Measurements from ENCODE around the gene PIGBOS1. TPM values are rescaled to one million over a fixed set of nuclear protein-coding genes. Genes with fewer than 3 reads are reported as not detected.

PIGBOS1 gene
- 10 to 100 TPM; 10.5 to 13.2 TPM for total RNA-seq

- no peaks in the 10 kb centered on the region for H3K9me3 Mint-ChIP-seq
- ChIA-PET CTCF (interaction anchor here (0.6 to 2.3 kb wide), 8 partner anchors 28 to 122 kb away, joined by 3 to 7 read pairs (median 4); partner anchors contain the start of genes CCPG1 and PIERCE2), POLR2A (interaction anchor here (0.5 to 2.1 kb wide), 15 partner anchors 16 to 135 kb away, joined by 3 to 14 read pairs (median 3); partner anchors contain the start of genes CCPG1, PIERCE2 and RSL24D1)
- peak within 1 kb of the TSS; percentile 99 for H3K27ac Mint-ChIP-seq
- intact Hi-C loops (cut with micrococcal nuclease) = no loop called here
- H3K4me1 Mint-ChIP-seq (ENCODE audit: low read depth) = peaks cover 53% of the 10 kb centered on the region
- TF ChIP-seq CTCF (IDR thresholded peaks at IDR 0.05) = no peak
- peak within 1 kb of the TSS; percentile 91 for H3K4me3 Mint-ChIP-seq
- ATAC-seq (peak; percentile 94), DNase-seq (peak; percentile 88)
- peaks cover 25% of the 10 kb centered on the region for H3K36me3 Mint-ChIP-seq (ENCODE audit: low read depth)
- H3K27me3 Mint-ChIP-seq = no peaks in the 10 kb centered on the region
Measured at GRCh38 chr15:55318588-55319494, at the start of gene PIGBOS1, which contains the start of gene PIGB. Gene PIGBOS1, minus strand, starts transcription at chr15:55319123. Its CDS starts 1,331 bp downstream, at chr15:55317792. Gene PIGB, plus strand, starts transcription at chr15:55319222. Its CDS starts 29 bp downstream, at chr15:55319251.

GRCh38 chr15:55366981-55367380 is 48.1 kb upstream of the PIGBOS1 start:
- ChIA-PET POLR2A (no interaction called here), CTCF (interaction anchor here (1.2 kb wide), 1 partner anchor 72 kb away, joined by 3 read pairs; no protein-coding TSS in a partner anchor)
- peaks cover 3% of the 10 kb centered on the region for H3K36me3 Mint-ChIP-seq (ENCODE audit: low read depth)

GRCh38 chr15:55362641-55363040 is 43.7 kb upstream of the PIGBOS1 start:
- Mint-ChIP-seq H3K4me1 (ENCODE audit: low read depth) (peaks cover 2% of the 10 kb centered on the region), H3K9me3 (no peaks in the 10 kb centered on the region), H3K36me3 (ENCODE audit: low read depth) (peaks cover 3% of the 10 kb centered on the region), H3K27me3 (no peaks in the 10 kb centered on the region), H3K27ac (no peak overlapping the region), H3K4me3 (no peak overlapping the region)
- ATAC-seq (no peak), DNase-seq (no peak)
- TF ChIP-seq CTCF (IDR thresholded peaks at IDR 0.05) = no peak
- CTCF ChIA-PET = no interaction called here
- intact Hi-C loops (cut with micrococcal nuclease) = no loop called here
- POLR2A ChIA-PET = interaction anchor here (1.0 kb wide), 1 partner anchor 39 kb away, joined by 3 read pairs; no protein-coding TSS in a partner anchor

More at GRCh38 chr15:55366981-55367380, 48.1 kb upstream of the PIGBOS1 start:
- Mint-ChIP-seq H3K27ac (no peak overlapping the region), H3K4me1 (ENCODE audit: low read depth) (peaks cover 3% of the 10 kb centered on the region), H3K9me3 (no peaks in the 10 kb centered on the region), H3K4me3 (no peak overlapping the region), H3K27me3 (no peaks in the 10 kb centered on the region)
- DNase-seq = no peak
- no peak for ATAC-seq
- no peak for TF ChIP-seq CTCF (IDR thresholded peaks at IDR 0.05)
- intact Hi-C loops (cut with micrococcal nuclease) = no loop called here

- no peaks in the 10 kb centered on the region for H3K9me3 Mint-ChIP-seq
- ChIA-PET CTCF (interaction anchor here (3.1 kb wide), 1 partner anchor 48 kb away, joined by 10 read pairs; the partner anchor contains the start of genes CCPG1 and PIERCE2), POLR2A (no interaction called here)
- no peak for TF ChIP-seq CTCF (IDR thresholded peaks at IDR 0.05)
- ATAC-seq = no peak
- peaks cover 11% of the 10 kb centered on the region for H3K36me3 Mint-ChIP-seq (ENCODE audit: low read depth)
- H3K27me3 Mint-ChIP-seq = no peaks in the 10 kb centered on the region
- no peak for DNase-seq
- intact Hi-C loops (cut with micrococcal nuclease) = no loop called here
- H3K4me1 Mint-ChIP-seq (ENCODE audit: low read depth) = no peaks in the 10 kb centered on the region
- H3K4me3 Mint-ChIP-seq = no peak overlapping the region
- no peak overlapping the region for H3K27ac Mint-ChIP-seq
Measured at GRCh38 chr15:55361048-55361447, 42.1 kb upstream of the PIGBOS1 start.
